ENCODE measurements around the gene TRIO.

The TRIO gene

DNA sequence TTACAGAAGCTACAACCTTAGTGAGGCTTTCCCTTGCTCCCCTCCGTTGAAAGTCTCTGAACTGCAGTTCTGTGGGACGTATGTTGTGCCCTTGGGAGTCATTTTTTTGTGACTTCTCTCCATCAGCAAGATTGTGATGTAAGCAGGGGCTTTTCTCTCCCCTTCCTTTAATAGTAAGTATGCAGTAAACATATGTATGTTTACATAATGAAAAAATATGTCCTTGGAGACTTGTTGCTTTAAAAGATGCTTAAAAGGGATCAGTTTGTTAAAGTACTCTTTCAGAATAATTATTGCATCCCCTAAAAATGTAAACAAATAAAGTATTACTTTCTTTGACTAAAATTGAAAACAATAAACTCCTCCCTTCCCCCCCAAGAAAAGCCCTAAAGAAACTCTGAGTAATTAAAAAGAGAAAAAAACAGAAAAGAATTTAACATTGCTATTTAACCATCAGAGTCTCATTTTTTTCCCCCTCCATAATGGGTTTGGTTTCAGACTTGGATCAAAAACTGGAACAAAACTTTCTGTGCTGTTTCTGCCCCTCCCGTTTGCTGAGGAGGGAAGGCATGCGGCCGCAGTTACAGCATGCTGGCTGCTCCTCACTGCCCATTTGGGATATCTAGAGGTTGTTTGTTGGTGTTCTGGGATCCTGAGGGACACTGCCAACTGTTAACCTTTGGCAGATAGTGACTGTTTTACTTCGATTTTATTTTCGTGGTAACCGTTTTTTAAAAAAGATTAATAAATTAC, 40.2 kb downstream of the TRIO start:
- DNase-seq = no peak

DNA sequence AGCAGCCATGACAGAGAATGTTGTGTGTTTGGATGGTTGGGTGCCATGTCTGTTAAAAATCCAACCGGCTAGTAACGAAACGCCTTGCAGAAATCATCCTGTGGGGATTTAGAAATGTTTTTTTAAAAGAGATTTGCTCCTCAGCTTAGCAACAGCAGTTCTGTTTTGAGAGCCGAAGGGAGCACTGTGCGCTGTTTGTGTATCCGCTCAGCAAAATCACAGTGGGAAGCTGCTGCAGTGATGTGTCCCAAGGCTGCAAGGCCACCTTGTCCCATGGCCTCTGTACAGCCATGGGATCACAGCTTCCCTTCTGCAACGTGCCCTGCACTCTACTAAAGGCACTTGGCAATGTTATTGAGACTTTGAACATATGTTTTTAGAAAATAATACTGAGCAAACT, 40.9 kb downstream of the TRIO start:
- DNase-seq = peak in 3 of 58 donors; percentile 16 to 22 (median 16)

DNA sequence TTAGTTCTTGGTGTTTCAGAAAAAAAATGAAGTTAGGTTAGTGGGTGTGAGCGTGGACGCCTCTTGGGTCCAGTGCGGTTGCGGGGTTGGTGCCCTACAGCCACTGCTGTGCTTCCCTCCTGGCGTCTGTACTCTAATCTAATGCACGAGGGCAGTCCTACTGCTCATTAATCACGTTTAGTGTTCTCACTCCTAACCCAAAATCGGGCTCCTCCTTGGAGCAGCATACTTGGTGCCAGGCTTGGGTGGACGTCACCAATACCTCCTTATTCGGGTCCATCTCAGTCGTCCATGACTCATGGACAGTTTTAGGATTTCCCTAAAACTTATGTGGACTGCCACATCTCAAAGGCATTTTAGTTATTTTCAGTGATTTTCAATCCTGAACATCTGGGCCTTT, 41.6 kb downstream of the TRIO start:
- DNase-seq = no peak

- DNase-seq = peak in 39 of 58 donors; percentile 12 to 79 (median 43)
These were observed 42.4 kb downstream of the TRIO start for GRCh38 chr5:14185326-14186058.

DNA sequence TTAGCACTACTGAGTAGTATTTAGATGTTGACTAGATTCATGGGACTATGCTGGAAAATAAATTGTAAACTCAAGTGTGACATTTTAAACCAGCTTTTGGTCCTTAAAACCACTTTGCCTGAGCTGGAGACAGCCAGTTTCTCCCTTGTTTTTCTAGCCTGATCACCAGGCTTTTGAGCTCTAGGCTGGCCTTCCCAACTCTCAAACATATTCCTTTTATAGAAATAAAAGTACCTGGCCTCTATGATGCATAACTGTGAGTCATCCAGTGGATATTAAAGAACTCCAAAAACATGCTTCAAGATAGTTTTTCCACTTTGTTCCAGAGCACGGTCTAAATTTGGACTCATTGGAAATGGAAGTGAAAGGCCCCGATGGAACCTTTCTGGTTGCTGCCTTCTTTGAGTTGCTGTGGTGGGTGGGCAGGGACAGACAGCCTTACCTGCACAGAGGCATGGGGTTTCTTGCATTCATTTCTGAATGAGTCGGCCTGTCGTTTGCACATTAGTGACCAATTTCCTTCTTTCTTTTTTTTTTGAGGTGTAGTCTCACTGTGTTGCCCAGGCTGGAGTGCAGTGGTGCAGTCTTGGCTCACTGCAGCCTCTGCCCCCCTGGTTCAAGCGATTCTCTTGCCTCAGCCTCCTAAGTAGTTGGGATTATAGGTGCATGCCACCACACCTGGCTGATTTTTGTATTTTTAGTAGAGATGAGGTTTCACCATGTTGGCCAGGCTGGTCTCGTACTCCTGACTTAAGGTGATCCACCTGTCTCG, 43.1 kb downstream of the TRIO start:
- DNase-seq = no peak

GRCh38 chr5:14187157-14187556, 44.0 kb downstream of the TRIO start:
- DNase-seq = no peak

- no peak for DNase-seq
These were observed 44.5 kb downstream of the TRIO start for GRCh38 chr5:14187660-14188059.

GRCh38 chr5:14188778-14189177, 45.6 kb downstream of the TRIO start:
- DNase-seq = no peak

GRCh38 chr5:14189680-14190079, 46.5 kb downstream of the TRIO start:
- DNase-seq = no peak

DNA sequence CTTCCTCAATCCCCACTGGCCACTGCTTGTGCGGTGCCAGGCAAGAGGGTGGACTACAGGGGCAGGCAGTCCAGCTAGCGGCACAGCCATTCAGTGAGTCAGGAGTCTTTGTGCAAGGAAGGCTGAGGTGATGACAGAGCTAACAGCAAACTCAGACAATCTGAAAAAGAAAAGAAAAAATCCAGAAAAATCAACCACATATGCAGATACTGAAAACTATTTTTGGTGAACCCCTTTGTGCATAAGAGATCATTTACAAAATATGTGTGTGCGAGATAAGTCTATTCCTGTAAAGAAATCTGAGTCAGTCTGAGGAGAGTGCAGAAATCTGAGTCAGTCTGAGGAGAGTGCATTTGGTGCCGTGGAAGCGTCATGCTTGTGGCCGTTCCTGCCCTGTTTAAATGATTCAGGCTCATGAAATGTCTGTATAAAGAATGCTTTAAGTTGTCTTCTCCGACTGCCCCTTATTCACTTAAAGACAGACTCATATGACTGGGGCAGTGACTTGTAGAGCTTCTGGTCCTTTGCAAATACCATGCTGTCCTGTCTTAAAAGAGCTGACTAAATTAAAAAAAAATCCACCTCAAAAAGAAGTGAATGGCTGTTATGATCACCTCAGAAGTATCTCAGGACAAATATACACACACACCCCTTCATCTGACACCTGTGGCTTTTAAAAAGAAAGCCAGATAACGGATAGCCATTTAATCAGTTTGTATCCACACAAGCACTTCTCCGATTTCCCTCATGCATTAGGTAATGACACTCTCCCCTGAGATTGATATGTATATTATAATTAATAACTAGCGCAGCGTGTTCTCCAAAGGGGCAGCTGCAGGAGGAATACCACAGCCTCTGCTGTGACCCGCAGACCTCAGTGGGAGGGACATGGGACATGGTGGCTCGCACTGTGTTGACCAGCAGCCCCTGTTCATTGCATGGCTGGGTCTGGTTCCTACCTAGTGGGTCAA, 47.3 kb downstream of the TRIO start:
- DNase-seq = peak in 6 of 58 donors; percentile 6 to 54 (median 30)

GRCh38 chr5:14191325-14191724, 48.2 kb downstream of the TRIO start:
- no peak for DNase-seq

DNA sequence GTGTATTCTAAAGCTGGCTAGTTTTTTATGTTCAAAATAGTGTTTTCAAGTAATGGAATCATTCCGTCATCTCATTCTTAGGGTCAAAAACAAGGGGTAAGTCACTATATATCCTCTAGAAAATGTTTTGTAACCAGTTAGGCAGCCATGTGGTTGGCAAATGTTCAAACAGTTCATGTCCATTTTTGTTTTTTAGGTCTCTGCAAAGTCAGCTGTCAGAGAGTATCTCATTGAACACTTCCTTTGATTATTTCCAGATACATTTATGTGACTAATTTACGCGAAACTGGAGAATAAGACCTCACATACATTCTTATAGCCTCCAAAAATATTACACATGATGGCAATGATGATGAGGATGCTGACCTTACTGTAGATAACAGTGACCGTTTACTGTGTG, 50.4 kb downstream of the TRIO start:
- no peak for DNase-seq

GRCh38 chr5:14195588-14195987, 52.4 kb downstream of the TRIO start:
- no peak for DNase-seq

GRCh38 chr5:14197056-14197455, 53.9 kb downstream of the TRIO start:
- no peak for DNase-seq

- DNase-seq = no peak
These were observed 56.8 kb downstream of the TRIO start for GRCh38 chr5:14199902-14200301.

GRCh38 chr5:14200312-14200990, 57.3 kb downstream of the TRIO start:
- DNase-seq = no peak

DNA sequence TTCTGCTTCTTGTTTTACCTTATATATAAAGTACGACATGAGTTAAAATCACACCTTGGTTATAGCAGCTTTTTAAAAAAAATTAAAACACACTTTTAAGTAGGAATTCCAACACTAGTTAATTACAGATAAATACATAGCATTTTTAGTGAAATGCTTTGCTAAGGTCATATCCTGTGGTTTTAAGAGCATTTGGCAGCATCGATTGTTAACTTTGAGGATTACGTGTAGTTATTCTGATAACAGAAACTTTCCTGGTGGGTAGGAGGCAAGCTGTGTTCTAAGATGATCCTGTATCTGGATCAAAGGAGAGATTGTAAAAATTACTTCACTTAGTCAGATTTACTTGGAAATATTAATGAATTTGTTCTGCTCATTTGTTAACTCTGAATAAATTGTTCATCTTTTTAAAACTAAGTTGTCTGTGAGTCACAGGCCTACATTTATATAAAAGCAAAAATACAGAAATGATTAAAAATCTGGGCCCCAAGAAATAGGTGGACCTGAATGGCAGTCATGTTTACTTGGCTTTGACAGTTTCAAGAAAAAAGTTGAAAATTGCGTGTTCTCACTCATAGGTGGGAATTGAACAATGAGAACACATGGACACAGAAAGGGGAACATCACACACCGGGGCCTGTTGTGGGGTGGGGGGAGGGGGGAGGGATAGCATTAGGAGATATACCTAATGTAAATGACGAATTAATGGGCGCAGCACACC, 58.3 kb downstream of the TRIO start:
- no peak for DNase-seq

DNA sequence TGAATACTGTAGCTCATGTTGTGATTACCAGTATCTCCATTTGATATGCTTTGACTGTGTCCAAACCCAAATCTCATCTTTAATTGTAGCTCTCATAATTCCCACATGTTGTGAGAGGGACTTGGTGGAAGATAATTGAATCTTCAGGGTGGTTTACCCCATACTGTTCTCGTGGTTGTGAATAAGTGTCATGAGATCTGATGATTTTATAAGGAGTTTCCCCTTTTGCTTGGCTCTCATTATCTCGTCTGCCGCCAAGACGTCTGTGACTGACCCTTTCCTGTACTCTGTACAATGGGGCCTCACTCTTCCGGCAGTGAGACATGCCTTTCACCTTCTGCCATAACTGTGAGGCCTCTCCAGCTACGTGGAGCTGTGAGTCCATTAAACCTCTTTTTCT, 59.3 kb downstream of the TRIO start:
- DNase-seq = no peak

GRCh38 chr5:14204011-14204670, 61.0 kb downstream of the TRIO start:
- no peak for DNase-seq
